Measurements from ENCODE around the gene ABI3BP.

Gene ABI3BP

DNA sequence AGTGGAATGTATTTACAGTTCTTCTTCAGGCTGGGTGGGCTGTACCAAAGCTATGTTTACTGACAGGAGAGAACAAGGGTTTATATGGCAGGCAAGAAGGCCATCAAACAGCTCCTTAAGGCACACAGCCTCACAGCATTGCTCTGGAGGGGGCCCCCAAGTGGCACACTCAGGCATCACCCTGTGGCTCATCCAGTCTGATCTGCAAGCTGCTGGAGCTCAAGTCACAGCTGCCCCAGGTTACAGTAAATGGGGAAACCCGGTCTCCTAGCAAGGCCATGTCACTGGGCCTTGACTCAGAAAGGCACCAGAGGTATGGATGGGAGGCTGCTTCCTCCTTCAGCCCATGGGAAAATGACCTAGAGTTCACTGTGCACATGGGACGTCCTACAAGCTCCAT lies 216.5 kb downstream of the ABI3BP start:
- H3K27ac ChIP-seq, result no peak overlapping the region
- CTCF ChIA-PET, result interaction anchor here (0.6 kb wide), 1 partner anchor 314 kb away, joined by 4 read pairs; no protein-coding TSS in a partner anchor
- POLR2A ChIA-PET (ENCODE audit: low non-redundant PET), result no interaction called here
- DNase-seq (ENCODE audit: low spot score), result no peak
- TF ChIP-seq CTCF (conservative IDR thresholded peaks at IDR 0.05; ENCODE audit: low read depth), result no peak

DNA sequence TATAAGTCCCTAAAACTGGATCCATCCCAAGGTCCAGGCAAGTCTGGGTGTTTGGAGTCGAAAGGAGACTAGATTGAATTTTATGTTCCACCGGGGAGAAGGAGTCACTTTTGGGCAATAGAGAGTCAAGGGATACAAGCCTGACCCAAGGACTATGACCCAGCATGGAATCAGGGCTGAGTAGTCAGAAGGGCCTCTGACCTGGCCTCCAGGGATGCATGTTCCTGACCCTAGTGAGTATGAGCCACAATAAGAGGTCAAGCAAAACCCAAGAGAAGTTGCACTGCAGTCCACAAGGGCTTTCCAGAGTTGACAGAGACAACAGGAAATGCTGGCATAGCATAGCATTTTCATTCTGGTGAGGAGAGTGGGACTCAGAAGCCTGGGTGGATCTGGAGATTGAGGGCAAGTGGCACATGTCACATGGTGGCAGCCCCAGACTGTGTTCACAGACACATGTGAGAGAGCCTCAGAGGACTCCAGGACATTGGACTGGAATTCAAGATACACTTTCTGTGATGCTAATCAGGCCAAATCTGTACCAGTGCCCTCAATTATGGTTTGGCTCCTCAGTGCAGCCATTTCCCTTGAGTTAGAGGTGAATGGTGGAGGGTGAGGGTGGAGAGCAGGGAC lies 217.0 kb downstream of the ABI3BP start:
- POLR2A ChIA-PET (ENCODE audit: low non-redundant PET), result no interaction called here
- CTCF ChIA-PET, result no interaction called here
- TF ChIP-seq CTCF (conservative IDR thresholded peaks at IDR 0.05; ENCODE audit: low read depth), result no peak
- no peak for DNase-seq (ENCODE audit: low spot score)
- H3K27ac ChIP-seq, result no peak overlapping the region

DNA sequence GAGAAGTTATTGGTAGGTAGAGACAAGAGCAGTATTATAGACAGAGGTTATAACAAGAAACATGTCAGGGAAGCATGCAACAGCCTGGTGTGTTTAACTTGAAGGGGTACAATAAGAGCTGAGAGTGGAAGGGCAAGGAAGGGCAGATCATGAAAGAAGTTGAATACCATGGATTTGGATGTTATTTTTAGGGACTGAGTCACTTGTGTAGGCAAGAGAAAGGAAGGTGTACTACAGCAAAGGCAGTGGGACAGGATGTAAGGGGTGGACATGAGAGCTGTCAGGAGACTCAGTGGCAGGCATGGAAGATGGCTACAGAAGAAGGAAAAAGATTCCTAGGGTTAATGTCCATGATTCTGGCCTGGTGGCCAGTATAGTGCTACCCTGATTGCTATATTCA lies 217.6 kb downstream of the ABI3BP start:
- POLR2A ChIA-PET (ENCODE audit: low non-redundant PET), result no interaction called here
- TF ChIP-seq CTCF (conservative IDR thresholded peaks at IDR 0.05; ENCODE audit: low read depth), result no peak

GRCh38 chr3:100775226-100775625 lies 218.0 kb downstream of the ABI3BP start:
- no peak for TF ChIP-seq CTCF (conservative IDR thresholded peaks at IDR 0.05; ENCODE audit: low read depth)
- CTCF ChIA-PET, result interaction anchor here (0.6 kb wide), 1 partner anchor 382 kb away, joined by 3 read pairs; no protein-coding TSS in a partner anchor
- POLR2A ChIA-PET (ENCODE audit: low non-redundant PET), result no interaction called here
- no peak for DNase-seq (ENCODE audit: low spot score)
- H3K27ac ChIP-seq, result no peak overlapping the region

More for the DNA sequence above, 217.6 kb downstream of the ABI3BP start:
- CTCF ChIA-PET, result interaction anchor here (0.6 kb wide), 1 partner anchor 382 kb away, joined by 3 read pairs; no protein-coding TSS in a partner anchor
- H3K27ac ChIP-seq, result no peak overlapping the region
- DNase-seq (ENCODE audit: low spot score), result no peak

GRCh38 chr3:100769693-100770092 lies 223.5 kb downstream of the ABI3BP start:
- TF ChIP-seq CTCF (conservative IDR thresholded peaks at IDR 0.05; ENCODE audit: low read depth), result no peak
- POLR2A ChIA-PET (ENCODE audit: low non-redundant PET), result no interaction called here
- CTCF ChIA-PET, result no interaction called here
- no peak for DNase-seq (ENCODE audit: low spot score)
- no peak overlapping the region for H3K27ac ChIP-seq

- no peak for TF ChIP-seq CTCF (conservative IDR thresholded peaks at IDR 0.05; ENCODE audit: low read depth)
- peak; percentile 26 for DNase-seq (ENCODE audit: low spot score)
- no peak overlapping the region for H3K27ac ChIP-seq
- ChIA-PET POLR2A (ENCODE audit: low non-redundant PET) (no interaction called here), CTCF (no interaction called here)
Observed at GRCh38 chr3:100766069-100766468, 227.2 kb downstream of the ABI3BP start.

All from RWPE1 (cell line).